SK-N-SH treated with all-trans-retinoic acid at 6 μM for 48 hours (cell line): ENCODE results near the gene ACP2.

Source experiments
- ARNTL ChIP-seq: fragments of 450-650 bp; formaldehyde crosslinking; IDR thresholded peaks from 2 replicates; pipeline ENCODE4 v1.5.0; 2020; ENCODE audit warnings: low read depth, mild to moderate bottlenecking, moderate library complexity, borderline replicate concordance
- BACH2 ChIP-seq: fragments of 250-450 bp; sonication (Bioruptor Pico); IDR thresholded peaks from 2 replicates; pipeline ENCODE4 v1.9.0; 2021; ENCODE audit warnings: mild to moderate bottlenecking, borderline replicate concordance
- CSDC2 ChIP-seq: fragments of 250-450 bp; sonication (Bioruptor Pico); IDR thresholded peaks from 2 replicates; pipeline ENCODE4 v1.5.0; 2020; ENCODE audit warnings: mild to moderate bottlenecking, moderate library complexity
- PPARA ChIP-seq: fragments of 250-450 bp; sonication (Bioruptor Pico); IDR thresholded peaks from 2 replicates; pipeline ENCODE4 v1.5.0; 2020; ENCODE audit warnings: mild to moderate bottlenecking, borderline replicate concordance
- RARB ChIP-seq: fragments of 250-450 bp; sonication (Bioruptor Pico); IDR thresholded peaks from 2 replicates; pipeline ENCODE4 v1.8.0; 2021; ENCODE audit warnings: mild to moderate bottlenecking, moderate library complexity
- TOX ChIP-seq: fragments of 250-450 bp; sonication (Bioruptor Pico); IDR thresholded peaks from 2 replicates; pipeline ENCODE4 v1.8.0; 2021; ENCODE audit warnings: mild to moderate bottlenecking, moderate library complexity, borderline replicate concordance
- ZNF70 ChIP-seq: fragments of 450-650 bp; formaldehyde crosslinking; IDR thresholded peaks from 2 replicates; pipeline ENCODE4 v1.5.0; 2020; ENCODE audit warnings: mild to moderate bottlenecking, moderate library complexity
- TF ChIP-seq, protein P1 (sequence below): fragments of 250-450 bp; sonication (Bioruptor Pico); IDR thresholded peaks from 2 replicates; pipeline ENCODE4 v1.8.0; 2020; ENCODE audit warnings: mild to moderate bottlenecking, moderate library complexity, borderline replicate concordance

DNA sequence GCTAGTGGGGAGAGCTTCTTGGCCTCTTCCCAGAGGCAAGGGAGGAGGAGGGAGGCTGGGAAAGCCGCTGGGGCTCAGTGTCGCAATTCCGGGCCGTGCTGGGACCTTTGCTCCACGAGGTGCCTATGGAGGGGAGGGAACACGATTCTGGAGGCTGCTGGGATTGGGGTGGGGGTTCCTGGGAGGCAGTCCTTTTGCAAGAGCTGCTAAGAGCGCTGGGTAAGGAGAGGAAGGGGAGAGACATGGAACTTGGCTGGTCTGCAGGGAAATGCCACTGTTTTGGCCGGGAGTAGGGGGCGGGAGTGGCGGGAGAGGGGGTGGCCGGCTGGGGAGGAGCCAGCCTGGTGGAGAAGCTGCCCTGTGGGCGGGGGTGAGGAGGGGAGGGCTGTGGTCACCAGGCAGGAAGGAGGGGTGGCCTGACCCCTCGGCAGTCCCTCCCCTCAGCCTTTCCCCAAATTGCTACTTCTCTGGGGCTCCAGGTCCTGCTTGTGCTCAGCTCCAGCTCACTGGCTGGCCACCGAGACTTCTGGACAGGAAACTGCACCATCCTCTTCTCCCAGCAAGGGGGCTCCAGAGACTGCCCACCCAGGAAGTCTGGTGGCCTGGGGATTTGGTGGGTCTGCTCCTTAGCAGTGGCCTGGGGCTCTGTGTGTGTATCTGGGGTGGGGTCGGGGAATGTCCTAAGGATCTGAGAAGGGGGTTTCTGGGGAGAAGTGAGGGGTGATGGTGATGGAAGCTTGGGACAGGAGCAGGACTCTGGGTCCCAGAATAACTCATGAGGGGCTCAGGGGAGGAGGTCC is 9.1 kb upstream of the ACP2 start, which contains the start of gene NR1H3:
- TF ChIP-seq, protein P1, sequence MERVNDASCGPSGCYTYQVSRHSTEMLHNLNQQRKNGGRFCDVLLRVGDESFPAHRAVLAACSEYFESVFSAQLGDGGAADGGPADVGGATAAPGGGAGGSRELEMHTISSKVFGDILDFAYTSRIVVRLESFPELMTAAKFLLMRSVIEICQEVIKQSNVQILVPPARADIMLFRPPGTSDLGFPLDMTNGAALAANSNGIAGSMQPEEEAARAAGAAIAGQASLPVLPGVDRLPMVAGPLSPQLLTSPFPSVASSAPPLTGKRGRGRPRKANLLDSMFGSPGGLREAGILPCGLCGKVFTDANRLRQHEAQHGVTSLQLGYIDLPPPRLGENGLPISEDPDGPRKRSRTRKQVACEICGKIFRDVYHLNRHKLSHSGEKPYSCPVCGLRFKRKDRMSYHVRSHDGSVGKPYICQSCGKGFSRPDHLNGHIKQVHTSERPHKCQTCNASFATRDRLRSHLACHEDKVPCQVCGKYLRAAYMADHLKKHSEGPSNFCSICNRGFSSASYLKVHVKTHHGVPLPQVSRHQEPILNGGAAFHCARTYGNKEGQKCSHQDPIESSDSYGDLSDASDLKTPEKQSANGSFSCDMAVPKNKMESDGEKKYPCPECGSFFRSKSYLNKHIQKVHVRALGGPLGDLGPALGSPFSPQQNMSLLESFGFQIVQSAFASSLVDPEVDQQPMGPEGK (CRISPR knock-in tag) = no peak
- TF ChIP-seq RARB (CRISPR knock-in tag) (no peak), CSDC2 (CRISPR knock-in tag) (no peak), ARNTL (CRISPR knock-in tag) (no peak), BACH2 (CRISPR knock-in tag) (no peak), PPARA (CRISPR knock-in tag) (no peak), ZNF70 (CRISPR knock-in tag) (no peak), TOX (CRISPR knock-in tag) (no peak)
